MM.1S (cell line): ENCODE measurements around the gene PHLDB1.

Source experiments
- DNase-seq: peaks from one replicate; pipeline ENCODE4 v3.0.0-alpha.2; 2015
- H2AFZ ChIP-seq: fragments of 300-600 bp; sonication (generic); 2 replicates; pipeline ENCODE4 v1.6.0; 2016; ENCODE audit warnings: antibody characterized with exemption, low read length
- H3F3A ChIP-seq: fragments of 300-600 bp; sonication (generic); 2 replicates; pipeline ENCODE4 v1.6.1; 2016; ENCODE audit warnings: mild to moderate bottlenecking, antibody characterized with exemption, low read length, moderate library complexity, mixed read lengths; ENCODE audit not compliant: insufficient read depth
- H3K27ac ChIP-seq: fragments of 300-600 bp; sonication (generic); 2 replicates; pipeline ENCODE4 v1.5.1; 2016; ENCODE audit warnings: mild to moderate bottlenecking, low read length
- H3K27me3 ChIP-seq: fragments of 300-600 bp; sonication (generic); replicated peaks from 2 replicates; pipeline ENCODE4 v1.6.0; 2016; ENCODE audit warnings: low read length; ENCODE audit not compliant: insufficient read depth
- H3K36me3 ChIP-seq: fragments of 300-600 bp; sonication (generic); replicated peaks from 2 replicates; pipeline ENCODE4 v1.6.1; 2016; ENCODE audit warnings: mild to moderate bottlenecking, low read length, mixed read lengths; ENCODE audit not compliant: insufficient read depth
- H3K4me1 ChIP-seq: fragments of 300-600 bp; sonication (generic); 2 replicates; pipeline ENCODE4 v1.6.1; 2016; ENCODE audit warnings: low read length, mixed read lengths
- H3K4me2 ChIP-seq: fragments of 300-600 bp; sonication (generic); 2 replicates; pipeline ENCODE4 v1.6.0; 2016; ENCODE audit warnings: low read depth, low read length
- H3K4me3 ChIP-seq: fragments of 300-600 bp; sonication (generic); 2 replicates; pipeline ENCODE4 v1.5.1; 2016; ENCODE audit warnings: low read length, mixed read lengths
- H3K79me2 ChIP-seq: fragments of 300-600 bp; sonication (generic); 2 replicates; pipeline ENCODE4 v1.6.1; 2016; ENCODE audit warnings: mixed run types, low read length, mixed read lengths
- H3K9ac ChIP-seq: fragments of 300-600 bp; sonication (generic); 2 replicates; pipeline ENCODE4 v1.6.1; 2016; ENCODE audit warnings: low read length, mixed read lengths
- H3K9me2 ChIP-seq: fragments of 300-600 bp; sonication (generic); replicated peaks from 2 replicates; pipeline ENCODE4 v1.6.1; 2016; ENCODE audit warnings: mild to moderate bottlenecking, low read length, mixed read lengths; ENCODE audit not compliant: insufficient read depth
- H3K9me3 ChIP-seq: fragments of 300-600 bp; sonication (generic); replicated peaks from 2 replicates; pipeline ENCODE4 v1.6.1; 2016; ENCODE audit warnings: mild to moderate bottlenecking, low read length, mixed read lengths; ENCODE audit not compliant: insufficient read depth
- H4K20me1 ChIP-seq: fragments of 300-600 bp; sonication (generic); 2 replicates; pipeline ENCODE4 v1.6.1; 2016; ENCODE audit warnings: mild to moderate bottlenecking, low read length, moderate library complexity, mixed read lengths; ENCODE audit not compliant: insufficient read depth
- CTCF ChIP-seq: fragments of 300-600 bp; sonication (generic); IDR thresholded peaks from 2 replicates; pipeline ENCODE4 v1.5.1; 2016; ENCODE audit warnings: antibody characterized with exemption, low read length, mixed read lengths
- EZH2 ChIP-seq: fragments of 300-600 bp; sonication (generic); optimal IDR thresholded peaks from 2 replicates; pipeline ENCODE3; 2017; ENCODE audit warnings: low read depth, mild to moderate bottlenecking, antibody characterized with exemption, low read length, mixed read lengths
- EZH2phosphoT487 ChIP-seq: fragments of 300-600 bp; sonication (generic); IDR thresholded peaks from 2 replicates; pipeline ENCODE4 v1.6.1; 2018; ENCODE audit warnings: antibody characterized with exemption, low read length

The PHLDB1 gene

GRCh38 chr11:118694185-118694584 is 86.8 kb downstream of the PHLDB1 start:
- no peak overlapping the region for H2AFZ ChIP-seq
- no peaks in the 10 kb centered on the region for H4K20me1 ChIP-seq
- H3K27me3 ChIP-seq: no peaks in the 10 kb centered on the region
- H3K9me3 ChIP-seq: no peaks in the 10 kb centered on the region
- no peak for DNase-seq
- H3K9me2 ChIP-seq: no peaks in the 10 kb centered on the region
- no peak overlapping the region for H3K4me3 ChIP-seq
- H3K9ac ChIP-seq: no peak overlapping the region
- no peaks in the 10 kb centered on the region for H3K79me2 ChIP-seq
- H3K4me1 ChIP-seq: peaks cover 65% of the 10 kb centered on the region
- no peak overlapping the region for H3K27ac ChIP-seq
- no peaks in the 10 kb centered on the region for H3K36me3 ChIP-seq
- H3F3A ChIP-seq: peaks cover 58% of the 10 kb centered on the region
- no peak for TF ChIP-seq CTCF
- no peak for TF ChIP-seq EZH2phosphoT487
- TF ChIP-seq EZH2: no peak
- no peak overlapping the region for H3K4me2 ChIP-seq

- Histone ChIP-seq H3K4me1 (peaks cover 65% of the 10 kb centered on the region), H3K9me3 (no peaks in the 10 kb centered on the region), H2AFZ (no peak overlapping the region), H4K20me1 (no peaks in the 10 kb centered on the region), H3K27me3 (no peaks in the 10 kb centered on the region), H3K4me2 (no peak overlapping the region; the same call in 1 of the 2 replicates), H3K9ac (no peak overlapping the region), H3K9me2 (no peaks in the 10 kb centered on the region), H3K79me2 (no peaks in the 10 kb centered on the region), H3K36me3 (no peaks in the 10 kb centered on the region), H3F3A (peaks cover 58% of the 10 kb centered on the region), H3K4me3 (no peak overlapping the region), H3K27ac (peak overlapping the region; percentile 85; the same call in 1 of the 2 replicates)
- TF ChIP-seq CTCF (no peak), EZH2phosphoT487 (no peak), EZH2 (no peak)
- no peak for DNase-seq
These were observed 87.4 kb downstream of the PHLDB1 start for GRCh38 chr11:118694771-118695170.

GRCh38 chr11:118696673-118697226 is 89.3 kb downstream of the PHLDB1 start:
- H3K36me3 ChIP-seq: no peaks in the 10 kb centered on the region
- H3K79me2 ChIP-seq: no peaks in the 10 kb centered on the region
- peak overlapping the region; percentile 20; the same call in 1 of the 2 replicates for H3K9ac ChIP-seq
- peak overlapping the region; percentile 42 for H3K4me2 ChIP-seq
- H3K27me3 ChIP-seq: no peaks in the 10 kb centered on the region
- peaks cover 57% of the 10 kb centered on the region for H3K4me1 ChIP-seq
- peak overlapping the region; percentile 57 for H2AFZ ChIP-seq
- TF ChIP-seq CTCF (peak; percentile 14; the same call in 1 of the 2 replicates), EZH2phosphoT487 (no peak), EZH2 (no peak)
- 0 out of 2 replicates have a peak overlapping the region, but pooled peaks have one; percentile 9 for H3K4me3 ChIP-seq
- peak overlapping the region; percentile 85 for H3K27ac ChIP-seq
- peaks cover 51% of the 10 kb centered on the region for H3F3A ChIP-seq
- H3K9me2 ChIP-seq: no peaks in the 10 kb centered on the region
- H4K20me1 ChIP-seq: no peaks in the 10 kb centered on the region
- H3K9me3 ChIP-seq: no peaks in the 10 kb centered on the region
- peak; percentile 33 for DNase-seq
